WERI-Rb-1 (cell line): ENCODE measurements around the gene SNCAIP.

ENCODE experiments used
- DNase-seq: peaks from one replicate; pipeline ENCODE4 v3.0.0-alpha.2; 2020
- H3K27ac ChIP-seq: fragments of 250-450 bp; sonication (Bioruptor Pico); 2 replicates; pipeline ENCODE4 v1.5.1; 2020; ENCODE audit warnings: mild to moderate bottlenecking, moderate library complexity
- H3K27me3 ChIP-seq: fragments of 250-450 bp; sonication (Bioruptor Pico); 2 replicates; pipeline ENCODE4 v1.5.1; 2021; ENCODE audit warnings: mild to moderate bottlenecking, low read depth, moderate library complexity; ENCODE audit not compliant: insufficient read depth, severe bottlenecking
- H3K36me3 ChIP-seq: fragments of 250-450 bp; sonication (Bioruptor Pico); 2 replicates; pipeline ENCODE4 v1.5.1; 2020; ENCODE audit warnings: mild to moderate bottlenecking, moderate library complexity
- H3K4me3 ChIP-seq: 2 replicates; pipeline ENCODE4 v1.5.1; 2011; ENCODE audit warnings: low read depth, mild to moderate bottlenecking, control low read depth, low read length
- H3K9me3 ChIP-seq: fragments of 250-450 bp; sonication (Bioruptor Pico); 2 replicates; pipeline ENCODE4 v1.5.1; 2021; ENCODE audit warnings: mild to moderate bottlenecking, moderate library complexity; ENCODE audit not compliant: severe bottlenecking
- CTCF ChIP-seq: IDR thresholded peaks from 2 replicates; pipeline ENCODE4 v1.5.1; 2011; ENCODE audit warnings: low read depth, mild to moderate bottlenecking, control low read depth, inconsistent platforms, low read length

The SNCAIP gene

GRCh38 chr5:122355324-122355723 is 43.3 kb downstream of the SNCAIP start:
- DNase-seq, result no peak
- Histone ChIP-seq H3K27ac (no peak overlapping the region), H3K9me3 (no peaks in the 10 kb centered on the region)

GRCh38 chr5:122356855-122357254 is 44.8 kb downstream of the SNCAIP start:
- TF ChIP-seq CTCF, result no peak
- no peaks in the 10 kb centered on the region for H3K36me3 ChIP-seq
- H3K27me3 ChIP-seq, result no peaks in the 10 kb centered on the region
- DNase-seq, result no peak
- H3K4me3 ChIP-seq, result no peak overlapping the region
- H3K27ac ChIP-seq, result no peak overlapping the region
- H3K9me3 ChIP-seq, result no peaks in the 10 kb centered on the region

More at GRCh38 chr5:122355324-122355723, 43.3 kb downstream of the SNCAIP start:
- Histone ChIP-seq H3K36me3 (no peaks in the 10 kb centered on the region), H3K4me3 (no peak overlapping the region), H3K27me3 (no peaks in the 10 kb centered on the region)
- TF ChIP-seq CTCF, result no peak

- no peak overlapping the region for H3K27ac ChIP-seq
Measured at GRCh38 chr5:122358372-122358979, 46.4 kb downstream of the SNCAIP start.

GRCh38 chr5:122362361-122362760 is 50.3 kb downstream of the SNCAIP start:
- Histone ChIP-seq H3K4me3 (no peak overlapping the region), H3K9me3 (no peaks in the 10 kb centered on the region), H3K36me3 (no peaks in the 10 kb centered on the region), H3K27ac (no peak overlapping the region), H3K27me3 (no peaks in the 10 kb centered on the region)
- no peak for TF ChIP-seq CTCF
- DNase-seq, result no peak

More at GRCh38 chr5:122358372-122358979, 46.4 kb downstream of the SNCAIP start:
- TF ChIP-seq CTCF, result no peak
- Histone ChIP-seq H3K4me3 (no peak overlapping the region), H3K36me3 (no peaks in the 10 kb centered on the region), H3K9me3 (no peaks in the 10 kb centered on the region), H3K27me3 (no peaks in the 10 kb centered on the region)
- DNase-seq, result no peak

- Histone ChIP-seq H3K9me3 (no peaks in the 10 kb centered on the region), H3K27ac (no peak overlapping the region), H3K4me3 (no peak overlapping the region), H3K27me3 (no peaks in the 10 kb centered on the region), H3K36me3 (no peaks in the 10 kb centered on the region)
- no peak for TF ChIP-seq CTCF
- DNase-seq, result no peak
Measured at GRCh38 chr5:122363623-122364022, 51.6 kb downstream of the SNCAIP start.

- no peak for TF ChIP-seq CTCF
- DNase-seq, result no peak
- no peak overlapping the region for H3K27ac ChIP-seq
- H3K36me3 ChIP-seq, result no peaks in the 10 kb centered on the region
- no peak overlapping the region for H3K4me3 ChIP-seq
- no peaks in the 10 kb centered on the region for H3K27me3 ChIP-seq
- H3K9me3 ChIP-seq, result no peaks in the 10 kb centered on the region
Measured at GRCh38 chr5:122366501-122366900, 54.5 kb downstream of the SNCAIP start.
